Loucy (cell line): ENCODE measurements around the gene MARCKS.

Experiments used
- H2AFZ ChIP-seq: fragments of 200-600 bp; sonication (generic); 2 replicates; pipeline ENCODE4 v1.6.0; 2016; ENCODE audit warnings: antibody characterized with exemption, mild to moderate bottlenecking, low read length, moderate library complexity
- H3F3A ChIP-seq: fragments of 200-600 bp; 2 replicates; pipeline ENCODE4 v1.6.0; 2016; ENCODE audit warnings: antibody characterized with exemption, low read depth, mild to moderate bottlenecking
- H3K27me3 ChIP-seq: fragments of 200-600 bp; sonication (generic); 2 replicates; pipeline ENCODE4 v1.6.1; 2014; ENCODE audit warnings: low read length, mild to moderate bottlenecking; ENCODE audit not compliant: insufficient read depth, poor library complexity, severe bottlenecking
- H3K36me3 ChIP-seq: fragments of 200-600 bp; sonication (generic); 2 replicates; pipeline ENCODE4 v1.6.1; 2016; ENCODE audit warnings: low read length; ENCODE audit not compliant: insufficient read depth
- H3K4me1 ChIP-seq: fragments of 200-600 bp; sonication (generic); 2 replicates; pipeline ENCODE4 v1.5.1; 2014; ENCODE audit warnings: low read length, mild to moderate bottlenecking; ENCODE audit not compliant: insufficient read depth, poor library complexity, severe bottlenecking
- H3K4me2 ChIP-seq: fragments of 200-600 bp; sonication (generic); 2 replicates; pipeline ENCODE4 v1.6.0; 2014; ENCODE audit warnings: antibody characterized with exemption, low read length, low read depth, mild to moderate bottlenecking; ENCODE audit not compliant: poor library complexity, severe bottlenecking
- H3K4me3 ChIP-seq: fragments of 200-600 bp; sonication (generic); 2 replicates; pipeline ENCODE4 v1.5.1; 2014; ENCODE audit warnings: low read length, mild to moderate bottlenecking, mixed read lengths; ENCODE audit not compliant: poor library complexity, severe bottlenecking
- H3K79me2 ChIP-seq: fragments of 200-600 bp; sonication (generic); 2 replicates; pipeline ENCODE4 v1.6.1; 2014; ENCODE audit warnings: low read length; ENCODE audit not compliant: insufficient read depth
- H3K9ac ChIP-seq: fragments of 200-600 bp; sonication (generic); 2 replicates; pipeline ENCODE4 v1.6.0; 2014; ENCODE audit warnings: mild to moderate bottlenecking, low read depth, low read length, moderate library complexity; ENCODE audit not compliant: poor library complexity, severe bottlenecking
- H3K9me2 ChIP-seq: fragments of 200-600 bp; sonication (generic); replicated peaks from 2 replicates; pipeline ENCODE4 v1.6.1; 2016; ENCODE audit warnings: low read depth, low read length, mixed read lengths
- H3K9me3 ChIP-seq: fragments of 200-600 bp; sonication (generic); 2 replicates; pipeline ENCODE4 v1.6.1; 2014; ENCODE audit warnings: mild to moderate bottlenecking, antibody characterized with exemption, low read length, low read depth; ENCODE audit not compliant: insufficient read depth
- H4K20me1 ChIP-seq: fragments of 200-600 bp; sonication (generic); 2 replicates; pipeline ENCODE4 v1.6.0; 2014; ENCODE audit warnings: antibody characterized with exemption, low read length, mild to moderate bottlenecking; ENCODE audit not compliant: insufficient read depth, poor library complexity, severe bottlenecking
- CTCF ChIP-seq: fragments of 200-600 bp; sonication (generic); conservative IDR thresholded peaks from 2 replicates; pipeline ENCODE4 v1.5.1; 2014; ENCODE audit warnings: mild to moderate bottlenecking, antibody characterized with exemption, low read length
- EZH2phosphoT487 ChIP-seq: fragments of 200-600 bp; IDR thresholded peaks from 2 replicates; pipeline ENCODE4 v1.6.1; 2018; ENCODE audit warnings: antibody characterized with exemption, mild to moderate bottlenecking, moderate library complexity, borderline replicate concordance

The MARCKS gene

GRCh38 chr6:113873043-113873667 lies 16.0 kb downstream of the MARCKS start:
- H3K9me2 ChIP-seq: no peaks in the 10 kb centered on the region
- H3K79me2 ChIP-seq: peaks cover 19% of the 10 kb centered on the region
- peaks cover 13% of the 10 kb centered on the region for H3K4me1 ChIP-seq
- peak overlapping the region; percentile 67 for H3K4me2 ChIP-seq
- peak overlapping the region; percentile 80 for H2AFZ ChIP-seq
- H3K36me3 ChIP-seq: no peaks in the 10 kb centered on the region
- H3K27me3 ChIP-seq: no peaks in the 10 kb centered on the region
- H3F3A ChIP-seq: no peaks in the 10 kb centered on the region
- H3K9ac ChIP-seq: peak overlapping the region; percentile 75
- H3K4me3 ChIP-seq: peak overlapping the region; percentile 73
- no peaks in the 10 kb centered on the region for H4K20me1 ChIP-seq
- no peak for TF ChIP-seq CTCF
- no peak for TF ChIP-seq EZH2phosphoT487
- H3K9me3 ChIP-seq: no peaks in the 10 kb centered on the region

- H2AFZ ChIP-seq: no peak overlapping the region; the same call in 1 of the 2 replicates
- no peak overlapping the region for H3K4me2 ChIP-seq
- no peak for TF ChIP-seq CTCF
- TF ChIP-seq EZH2phosphoT487: no peak
- no peak overlapping the region for H3K9ac ChIP-seq
- H3K9me2 ChIP-seq: no peaks in the 10 kb centered on the region
- no peaks in the 10 kb centered on the region for H3K27me3 ChIP-seq
- no peaks in the 10 kb centered on the region for H4K20me1 ChIP-seq
- no peaks in the 10 kb centered on the region for H3F3A ChIP-seq
- H3K4me1 ChIP-seq: peaks cover 13% of the 10 kb centered on the region
- no peak overlapping the region for H3K4me3 ChIP-seq
- H3K9me3 ChIP-seq: no peaks in the 10 kb centered on the region
- H3K36me3 ChIP-seq: no peaks in the 10 kb centered on the region
- H3K79me2 ChIP-seq: peaks cover 19% of the 10 kb centered on the region
Observed at GRCh38 chr6:113875470-113875869, 18.3 kb downstream of the MARCKS start.

GRCh38 chr6:113876695-113877094 lies 19.6 kb downstream of the MARCKS start:
- Histone ChIP-seq H3K27me3 (no peaks in the 10 kb centered on the region), H3K9me3 (no peaks in the 10 kb centered on the region), H3K4me1 (peaks cover 21% of the 10 kb centered on the region), H3K9me2 (no peaks in the 10 kb centered on the region), H4K20me1 (no peaks in the 10 kb centered on the region), H3K9ac (no peak overlapping the region), H3K79me2 (peaks cover 9% of the 10 kb centered on the region; the same call in 1 of the 2 replicates), H3K4me2 (no peak overlapping the region), H3K4me3 (no peak overlapping the region), H2AFZ (peak overlapping the region; percentile 51; the same call in 1 of the 2 replicates), H3K36me3 (no peaks in the 10 kb centered on the region), H3F3A (no peaks in the 10 kb centered on the region)
- no peak; the same call in 1 of the 2 replicates for TF ChIP-seq CTCF
- TF ChIP-seq EZH2phosphoT487: no peak
